AG04450 (cell line): Measurements from ENCODE around the gene SUN1. TPM values are rescaled to one million over a fixed set of nuclear protein-coding genes. Genes with fewer than 3 reads are reported as not detected.

Experiments used
- CTCF ChIA-PET: fragments of 300-600, 350-600 bp; formaldehyde crosslinking; extraction: SDS; loops from one replicate; lab custom pipeline; 2022; ENCODE audit warnings: antibody characterized with exemption, inconsistent platforms; lab: Charles Lee
- POLR2A ChIA-PET: fragments of 350-600 bp; formaldehyde crosslinking; extraction: SDS; loops from one replicate; lab custom pipeline; 2021; ENCODE audit warnings: antibody characterized with exemption, inconsistent platforms; lab: Yijun Ruan, JAX
- DNase-seq: peaks from one replicate; pipeline ENCODE4 v3.0.0-alpha.2; 2011; ENCODE audit warnings: low read depth, low spot score
- H3K27ac ChIP-seq: one replicate; pipeline ENCODE4 v1.5.1; 2012; ENCODE audit warnings: low read depth, low read length, control low read depth
- H3K27me3 ChIP-seq: one replicate; pipeline ENCODE4 v1.6.0; 2012; ENCODE audit warnings: low read length; ENCODE audit not compliant: control insufficient read depth, insufficient read depth
- H3K4me3 ChIP-seq: 2 replicates; pipeline ENCODE4 v1.5.1; 2011; ENCODE audit warnings: mild to moderate bottlenecking, low read depth, low read length, control low read depth
- H3K9me3 ChIP-seq: 2 replicates; pipeline ENCODE4 v1.5.1; 2012; ENCODE audit warnings: low read length; ENCODE audit not compliant: control insufficient read depth, insufficient read depth
- polyA plus RNA-seq: library from polyadenylated mRNA; depleted of rRNA; stranded (reverse); fragments of >200 nt; gene quantifications from 2 replicates; pipeline ENCODE4 v1.2.3, GENCODE V29; 2011
- TF ChIP-seq, protein P1 (sequence below): IDR thresholded peaks from 2 replicates; pipeline ENCODE4 v1.5.1; 2011; ENCODE audit warnings: low read depth, low read length, control low read depth, inconsistent platforms

The SUN1 gene
- polyA plus RNA-seq, 1 experiment, result 140 TPM

- Histone ChIP-seq H3K27ac (no peak overlapping the region), H3K4me3 (no peak overlapping the region), H3K9me3 (peaks cover 18% of the 10 kb centered on the region; the same call in 1 of the 2 replicates), H3K27me3 (no peaks in the 10 kb centered on the region)
- CTCF ChIA-PET, result no interaction called here
- TF ChIP-seq, protein P1, sequence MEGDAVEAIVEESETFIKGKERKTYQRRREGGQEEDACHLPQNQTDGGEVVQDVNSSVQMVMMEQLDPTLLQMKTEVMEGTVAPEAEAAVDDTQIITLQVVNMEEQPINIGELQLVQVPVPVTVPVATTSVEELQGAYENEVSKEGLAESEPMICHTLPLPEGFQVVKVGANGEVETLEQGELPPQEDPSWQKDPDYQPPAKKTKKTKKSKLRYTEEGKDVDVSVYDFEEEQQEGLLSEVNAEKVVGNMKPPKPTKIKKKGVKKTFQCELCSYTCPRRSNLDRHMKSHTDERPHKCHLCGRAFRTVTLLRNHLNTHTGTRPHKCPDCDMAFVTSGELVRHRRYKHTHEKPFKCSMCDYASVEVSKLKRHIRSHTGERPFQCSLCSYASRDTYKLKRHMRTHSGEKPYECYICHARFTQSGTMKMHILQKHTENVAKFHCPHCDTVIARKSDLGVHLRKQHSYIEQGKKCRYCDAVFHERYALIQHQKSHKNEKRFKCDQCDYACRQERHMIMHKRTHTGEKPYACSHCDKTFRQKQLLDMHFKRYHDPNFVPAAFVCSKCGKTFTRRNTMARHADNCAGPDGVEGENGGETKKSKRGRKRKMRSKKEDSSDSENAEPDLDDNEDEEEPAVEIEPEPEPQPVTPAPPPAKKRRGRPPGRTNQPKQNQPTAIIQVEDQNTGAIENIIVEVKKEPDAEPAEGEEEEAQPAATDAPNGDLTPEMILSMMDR, result no peak
- POLR2A ChIA-PET, result no interaction called here
- no peak for DNase-seq
Observed at GRCh38 chr7:897771-898376, 65.6 kb downstream of the SUN1 start.

DNA sequence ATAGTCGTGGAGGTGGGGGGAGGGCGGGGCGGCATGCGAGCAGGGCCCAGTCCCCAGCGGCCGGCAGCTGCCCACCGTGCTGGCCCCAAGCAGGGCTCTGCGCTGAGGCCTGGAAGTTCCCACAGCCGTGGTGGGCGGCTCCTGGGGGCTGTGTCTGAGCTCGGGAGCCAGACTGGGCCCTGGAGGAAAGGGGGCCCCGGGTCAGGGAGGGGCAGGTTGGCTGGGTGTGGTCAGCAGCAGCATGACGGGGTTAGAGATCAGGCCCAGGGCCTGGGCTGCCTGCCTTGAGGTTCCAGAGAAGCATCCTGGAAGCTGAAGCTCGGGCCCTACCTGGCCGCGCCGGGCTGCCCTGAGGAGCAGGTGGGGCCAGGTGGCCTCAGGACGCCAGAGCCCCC is 66.2 kb downstream of the SUN1 start:
- TF ChIP-seq, protein P1, result no peak
- Histone ChIP-seq H3K4me3 (no peak overlapping the region), H3K27ac (no peak overlapping the region), H3K27me3 (no peaks in the 10 kb centered on the region), H3K9me3 (peaks cover 13% of the 10 kb centered on the region; the same call in 1 of the 2 replicates)
- POLR2A ChIA-PET, result no interaction called here
- no peak for DNase-seq
- CTCF ChIA-PET, result no interaction called here

- POLR2A ChIA-PET, result no interaction called here
- CTCF ChIA-PET, result no interaction called here
Observed at GRCh38 chr7:898855-899681, 66.8 kb downstream of the SUN1 start.

DNA sequence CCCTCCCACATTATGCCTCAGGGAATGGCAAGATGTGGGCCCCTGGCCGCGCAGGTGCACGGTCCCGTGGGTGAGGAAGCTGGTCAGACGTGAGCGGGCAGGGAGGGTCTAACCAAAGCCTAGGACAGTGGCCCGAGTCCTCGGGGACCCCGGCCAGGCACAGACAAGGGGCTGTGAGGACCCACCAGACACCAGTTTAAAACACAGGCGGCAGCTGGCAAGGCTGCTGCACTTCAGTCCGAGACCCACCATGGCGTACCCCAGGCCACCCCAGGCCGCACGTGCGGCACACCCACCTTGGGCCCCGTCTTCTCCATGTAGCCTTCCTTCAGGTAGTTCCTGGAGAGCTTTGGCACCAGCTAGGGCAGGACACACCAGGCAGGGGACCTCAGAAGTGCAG is 67.5 kb downstream of the SUN1 start:
- POLR2A ChIA-PET, result no interaction called here
- Histone ChIP-seq H3K9me3 (peaks cover 11% of the 10 kb centered on the region; the same call in 1 of the 2 replicates), H3K27me3 (no peaks in the 10 kb centered on the region), H3K27ac (no peak overlapping the region), H3K4me3 (no peak overlapping the region)
- DNase-seq, result no peak
- TF ChIP-seq, protein P1, result no peak
- CTCF ChIA-PET, result no interaction called here

More at GRCh38 chr7:898855-899681, 66.8 kb downstream of the SUN1 start:
- Histone ChIP-seq H3K27ac (no peak overlapping the region), H3K9me3 (peaks cover 13% of the 10 kb centered on the region; the same call in 1 of the 2 replicates), H3K27me3 (no peaks in the 10 kb centered on the region), H3K4me3 (no peak overlapping the region)
- TF ChIP-seq, protein P1, result no peak
- no peak for DNase-seq

DNA sequence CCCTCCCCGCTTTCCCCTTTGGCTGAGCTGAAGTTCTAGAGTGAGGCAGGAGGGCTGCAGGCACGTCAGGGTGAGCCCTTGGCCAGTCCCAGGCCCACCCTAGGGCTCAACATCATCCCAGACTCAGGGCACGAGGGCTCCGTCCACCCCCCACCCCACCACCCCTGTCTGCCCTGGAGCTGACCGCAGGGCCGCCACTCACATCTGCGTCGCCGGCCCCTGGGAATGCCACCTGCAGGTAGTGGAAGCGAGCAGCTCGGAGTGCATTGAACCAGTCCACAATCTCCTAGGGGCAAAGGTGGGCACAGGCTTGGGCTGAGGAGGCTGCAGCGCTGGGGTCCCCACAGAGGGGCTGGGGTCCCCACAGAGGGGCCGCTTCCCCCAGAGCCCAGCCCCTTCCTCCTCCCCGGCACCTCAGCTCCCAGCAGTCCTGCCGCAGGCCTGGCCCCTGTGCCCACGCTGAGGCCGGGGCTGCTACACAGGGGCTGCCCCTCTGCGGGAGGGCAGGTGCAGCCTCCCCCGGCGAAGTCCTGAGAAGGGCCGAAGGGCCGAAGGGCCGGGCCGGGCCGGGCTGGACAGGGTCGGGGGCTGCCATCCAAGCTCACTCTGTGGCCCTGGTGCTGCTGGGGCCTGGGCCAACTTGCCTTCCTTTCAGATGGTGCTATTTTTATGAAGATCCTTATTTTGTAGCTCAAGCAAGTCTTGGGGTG is 68.2 kb downstream of the SUN1 start:
- Histone ChIP-seq H3K27me3 (no peaks in the 10 kb centered on the region), H3K27ac (no peak overlapping the region), H3K9me3 (peaks cover 10% of the 10 kb centered on the region; the same call in 1 of the 2 replicates), H3K4me3 (no peak overlapping the region)
- no peak for DNase-seq
- ChIA-PET POLR2A (no interaction called here), CTCF (no interaction called here)
- TF ChIP-seq, protein P1, result no peak
